ENCODE measurements around the gene CLTB.

The CLTB gene, protein sequence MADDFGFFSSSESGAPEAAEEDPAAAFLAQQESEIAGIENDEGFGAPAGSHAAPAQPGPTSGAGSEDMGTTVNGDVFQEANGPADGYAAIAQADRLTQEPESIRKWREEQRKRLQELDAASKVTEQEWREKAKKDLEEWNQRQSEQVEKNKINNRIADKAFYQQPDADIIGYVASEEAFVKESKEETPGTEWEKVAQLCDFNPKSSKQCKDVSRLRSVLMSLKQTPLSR

DNA sequence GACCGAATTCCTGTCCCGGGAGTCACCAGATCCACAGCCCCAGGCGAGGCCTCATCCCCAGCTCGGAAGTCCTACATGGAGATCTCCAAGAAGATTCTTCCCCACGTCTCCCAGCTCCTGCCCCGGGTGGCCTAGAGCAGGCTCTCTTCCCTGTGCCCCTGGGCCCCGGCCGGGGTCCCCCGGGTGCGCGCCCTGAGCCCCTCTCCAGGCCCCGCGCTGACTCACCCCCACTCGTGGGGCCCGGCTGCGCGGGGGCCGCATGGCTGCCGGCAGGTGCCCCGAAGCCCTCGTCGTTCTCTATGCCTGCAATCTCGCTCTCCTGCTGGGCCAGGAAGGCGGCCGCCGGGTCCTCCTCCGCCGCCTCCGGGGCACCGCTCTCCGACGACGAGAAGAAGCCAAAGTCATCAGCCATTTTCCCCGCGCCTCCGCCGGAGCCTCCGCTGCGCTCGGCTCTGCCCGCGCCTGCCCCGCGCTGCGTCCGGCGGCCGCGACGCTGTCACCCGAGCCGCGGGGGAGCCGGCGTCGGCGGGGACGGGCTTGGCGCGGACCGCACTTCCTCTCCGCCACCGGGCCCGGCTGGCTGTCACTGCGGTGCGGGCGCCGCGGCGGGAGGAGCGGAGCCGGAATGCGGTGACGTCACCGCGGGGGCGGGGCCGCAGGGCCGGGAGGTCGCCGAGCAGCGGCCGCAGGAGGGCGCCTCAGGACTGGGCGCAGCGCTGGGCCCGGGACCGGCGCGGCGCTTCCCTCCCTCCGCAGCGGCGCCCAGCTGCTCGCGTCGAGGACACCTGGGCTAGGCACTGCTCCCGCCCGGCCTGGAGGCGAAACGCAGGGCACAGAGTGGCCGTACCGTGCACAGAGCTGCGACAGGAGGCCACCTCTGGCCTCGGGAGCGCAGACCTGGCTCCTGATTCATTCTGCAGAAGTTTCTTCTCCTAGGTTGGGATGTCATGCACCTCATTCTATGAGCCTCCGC lies at the start of gene CLTB:
CLTB (minus strand) TSS at position 588 of the 973 bp plus-strand sequence; CDS start at position 412, 176 bp downstream.
- TF ChIP-seq TCF12 (IDR thresholded peaks at IDR 0.05; ENCODE audit: low read depth) = no peak
- TF ChIP-seq FOXM1 (IDR thresholded peaks at IDR 0.05; ENCODE audit: borderline replicate concordance, low read depth) = no peak
- no peak; the same call in 1 of the 2 replicates for TF ChIP-seq YY1 (IDR thresholded peaks at IDR 0.05; ENCODE audit: low read depth)
- TF ChIP-seq, protein P1, sequence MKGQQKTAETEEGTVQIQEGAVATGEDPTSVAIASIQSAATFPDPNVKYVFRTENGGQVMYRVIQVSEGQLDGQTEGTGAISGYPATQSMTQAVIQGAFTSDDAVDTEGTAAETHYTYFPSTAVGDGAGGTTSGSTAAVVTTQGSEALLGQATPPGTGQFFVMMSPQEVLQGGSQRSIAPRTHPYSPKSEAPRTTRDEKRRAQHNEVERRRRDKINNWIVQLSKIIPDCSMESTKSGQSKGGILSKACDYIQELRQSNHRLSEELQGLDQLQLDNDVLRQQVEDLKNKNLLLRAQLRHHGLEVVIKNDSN (IDR thresholded peaks at IDR 0.05) = peak; percentile 38; the same call in 1 of the 2 replicates
- TF ChIP-seq TEAD4 (IDR thresholded peaks at IDR 0.05) = peak; percentile 87
- TF ChIP-seq, protein P2, sequence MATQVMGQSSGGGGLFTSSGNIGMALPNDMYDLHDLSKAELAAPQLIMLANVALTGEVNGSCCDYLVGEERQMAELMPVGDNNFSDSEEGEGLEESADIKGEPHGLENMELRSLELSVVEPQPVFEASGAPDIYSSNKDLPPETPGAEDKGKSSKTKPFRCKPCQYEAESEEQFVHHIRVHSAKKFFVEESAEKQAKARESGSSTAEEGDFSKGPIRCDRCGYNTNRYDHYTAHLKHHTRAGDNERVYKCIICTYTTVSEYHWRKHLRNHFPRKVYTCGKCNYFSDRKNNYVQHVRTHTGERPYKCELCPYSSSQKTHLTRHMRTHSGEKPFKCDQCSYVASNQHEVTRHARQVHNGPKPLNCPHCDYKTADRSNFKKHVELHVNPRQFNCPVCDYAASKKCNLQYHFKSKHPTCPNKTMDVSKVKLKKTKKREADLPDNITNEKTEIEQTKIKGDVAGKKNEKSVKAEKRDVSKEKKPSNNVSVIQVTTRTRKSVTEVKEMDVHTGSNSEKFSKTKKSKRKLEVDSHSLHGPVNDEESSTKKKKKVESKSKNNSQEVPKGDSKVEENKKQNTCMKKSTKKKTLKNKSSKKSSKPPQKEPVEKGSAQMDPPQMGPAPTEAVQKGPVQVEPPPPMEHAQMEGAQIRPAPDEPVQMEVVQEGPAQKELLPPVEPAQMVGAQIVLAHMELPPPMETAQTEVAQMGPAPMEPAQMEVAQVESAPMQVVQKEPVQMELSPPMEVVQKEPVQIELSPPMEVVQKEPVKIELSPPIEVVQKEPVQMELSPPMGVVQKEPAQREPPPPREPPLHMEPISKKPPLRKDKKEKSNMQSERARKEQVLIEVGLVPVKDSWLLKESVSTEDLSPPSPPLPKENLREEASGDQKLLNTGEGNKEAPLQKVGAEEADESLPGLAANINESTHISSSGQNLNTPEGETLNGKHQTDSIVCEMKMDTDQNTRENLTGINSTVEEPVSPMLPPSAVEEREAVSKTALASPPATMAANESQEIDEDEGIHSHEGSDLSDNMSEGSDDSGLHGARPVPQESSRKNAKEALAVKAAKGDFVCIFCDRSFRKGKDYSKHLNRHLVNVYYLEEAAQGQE (IDR thresholded peaks at IDR 0.05; ENCODE audit: low read depth) = no peak
- TF ChIP-seq CREB1 (IDR thresholded peaks at IDR 0.05; ENCODE audit: low read depth) = no peak
- 0 out of 2 replicates have a peak, but pooled peaks have one; percentile 38 for TF ChIP-seq EGR1 (IDR thresholded peaks at IDR 0.05)
- no peak for TF ChIP-seq CEBPB (IDR thresholded peaks at IDR 0.05)
- peak; percentile 20; the same call in 1 of the 2 replicates for TF ChIP-seq NFIC (IDR thresholded peaks at IDR 0.05)
- TF ChIP-seq, protein P3, sequence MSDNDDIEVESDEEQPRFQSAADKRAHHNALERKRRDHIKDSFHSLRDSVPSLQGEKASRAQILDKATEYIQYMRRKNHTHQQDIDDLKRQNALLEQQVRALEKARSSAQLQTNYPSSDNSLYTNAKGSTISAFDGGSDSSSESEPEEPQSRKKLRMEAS (IDR thresholded peaks at IDR 0.05) = peak; percentile 92
- TF ChIP-seq ZBTB7A (IDR thresholded peaks at IDR 0.05; ENCODE audit: low read depth) = peak; percentile 77; the same call in 1 of the 2 replicates
- TF ChIP-seq RAD21 (IDR thresholded peaks at IDR 0.05; ENCODE audit: low read depth) = peak; percentile 84
- peak; percentile 62 for TF ChIP-seq TAF1 (IDR thresholded peaks at IDR 0.05; ENCODE audit: low read depth)
- TF ChIP-seq EP300 (IDR thresholded peaks at IDR 0.05; ENCODE audit: borderline replicate concordance) = no peak

DNA sequence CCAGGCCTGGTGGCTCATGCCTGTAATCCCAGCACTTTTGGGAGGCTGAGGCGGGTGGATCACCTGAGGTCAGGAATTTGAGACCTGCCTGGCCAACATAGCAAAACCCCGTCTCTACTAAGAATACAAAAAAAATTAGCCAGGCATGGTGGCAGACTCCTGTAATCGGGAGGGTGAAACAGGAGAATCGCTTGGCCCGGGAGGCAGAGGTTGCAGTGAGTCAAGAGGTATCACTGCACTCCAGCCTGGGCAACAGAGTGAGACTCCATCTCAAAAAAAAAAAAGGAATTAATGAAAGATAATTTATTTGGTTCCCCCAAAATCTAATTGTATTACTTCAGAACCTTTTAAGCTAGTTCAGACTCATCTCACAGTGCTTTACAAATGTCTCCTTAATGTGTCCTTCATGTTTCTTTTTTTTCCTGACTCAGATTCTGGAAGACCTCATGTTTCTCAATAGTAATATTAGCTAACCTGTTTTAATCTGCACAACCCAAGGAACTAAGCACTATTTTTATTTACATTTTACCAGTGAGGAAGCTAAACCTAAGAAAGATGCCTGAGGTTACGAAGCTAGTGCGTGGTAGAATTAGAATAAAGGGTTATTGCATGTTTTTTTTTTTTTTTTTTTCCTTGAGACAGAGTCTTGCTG lies 46.9 kb upstream of the CLTB start:
- TF ChIP-seq TCF12 (IDR thresholded peaks at IDR 0.05; ENCODE audit: low read depth) (no peak), NFIC (IDR thresholded peaks at IDR 0.05) (no peak), TAF1 (IDR thresholded peaks at IDR 0.05; ENCODE audit: low read depth) (no peak), EP300 (IDR thresholded peaks at IDR 0.05; ENCODE audit: borderline replicate concordance) (no peak), ZBTB7A (IDR thresholded peaks at IDR 0.05; ENCODE audit: low read depth) (no peak), CREB1 (IDR thresholded peaks at IDR 0.05; ENCODE audit: low read depth) (no peak), TEAD4 (IDR thresholded peaks at IDR 0.05) (no peak), FOXM1 (IDR thresholded peaks at IDR 0.05; ENCODE audit: borderline replicate concordance, low read depth) (no peak), EGR1 (IDR thresholded peaks at IDR 0.05) (no peak), CEBPB (IDR thresholded peaks at IDR 0.05) (no peak), RAD21 (IDR thresholded peaks at IDR 0.05; ENCODE audit: low read depth) (no peak)
- TF ChIP-seq, protein P3 (IDR thresholded peaks at IDR 0.05) = no peak
- TF ChIP-seq, protein P2 (IDR thresholded peaks at IDR 0.05; ENCODE audit: low read depth) = no peak

DNA sequence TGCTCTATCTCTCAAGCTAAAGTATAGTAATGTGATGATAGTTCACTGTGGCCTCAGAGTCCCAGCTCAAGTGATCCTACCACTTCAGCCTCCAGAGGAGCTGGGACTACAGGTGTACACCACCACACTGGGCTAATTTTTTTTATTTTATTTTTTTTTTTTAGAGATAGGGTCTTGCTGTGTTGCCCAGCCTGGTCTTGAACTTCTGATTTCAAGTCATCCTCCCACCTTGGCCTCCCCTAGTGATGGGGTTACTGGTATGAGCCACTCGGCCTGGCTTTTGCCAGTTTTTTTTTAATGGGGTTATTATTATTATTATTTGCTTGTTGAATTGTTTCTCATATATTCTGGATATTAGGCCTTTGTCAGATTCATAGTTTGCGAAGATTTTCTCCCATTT lies 45.0 kb upstream of the CLTB start:
- no peak for TF ChIP-seq FOXM1 (IDR thresholded peaks at IDR 0.05; ENCODE audit: borderline replicate concordance, low read depth)
- no peak for TF ChIP-seq EGR1 (IDR thresholded peaks at IDR 0.05)
- TF ChIP-seq, protein P2 (IDR thresholded peaks at IDR 0.05; ENCODE audit: low read depth) = no peak
- TF ChIP-seq TEAD4 (IDR thresholded peaks at IDR 0.05) = no peak
